GM21515 (cell line): ENCODE results near the gene TTC21A.
A peak's percentile ranks its signal among the peaks of the same experiment; 100 is the strongest.
"Not testable (repeated sequence)": the region's sequence is repeated elsewhere in the genome, so short reads cannot be mapped to it uniquely, and the experiment has no call there.

Experiments used
- ATAC-seq: cut with Tn5 transposase; IDR thresholded peaks from one replicate; pipeline ENCODE4 v1.9.1; 2021; ENCODE audit not compliant: unreplicated experiment

Gene TTC21A

GRCh38 chr3:39107388-39108199 is at the start of gene TTC21A, which contains the start of gene GORASP1:
TTC21A (plus strand) TSS chr3:39107680; CDS start chr3:39107838, 158 bp downstream.
GORASP1 (minus strand) TSS chr3:39107627; CDS start chr3:39107541, 86 bp downstream.
- peak; percentile 49 for ATAC-seq

GRCh38 chr3:39061228-39061627 is 46.3 kb upstream of the TTC21A start:
- not testable (repeated sequence) for ATAC-seq

- ATAC-seq, result no peak
These were observed 45.3 kb upstream of the TTC21A start for GRCh38 chr3:39062180-39062579.

- no peak for ATAC-seq
These were observed 44.3 kb upstream of the TTC21A start for GRCh38 chr3:39063143-39063542.

- ATAC-seq, result no peak
These were observed 42.8 kb upstream of the TTC21A start for GRCh38 chr3:39064646-39065045.

GRCh38 chr3:39065197-39065596 is 42.3 kb upstream of the TTC21A start:
- peak; percentile 91 for ATAC-seq

GRCh38 chr3:39067286-39067685 is 40.2 kb upstream of the TTC21A start:
- no peak for ATAC-seq

GRCh38 chr3:39068556-39068955 is 38.9 kb upstream of the TTC21A start:
- ATAC-seq, result no peak

GRCh38 chr3:39075910-39076309 is 31.6 kb upstream of the TTC21A start:
- ATAC-seq, result no peak

GRCh38 chr3:39079530-39079929 is 27.9 kb upstream of the TTC21A start:
- no peak for ATAC-seq

- no peak for ATAC-seq
These were observed 27.5 kb upstream of the TTC21A start for GRCh38 chr3:39080026-39080425.

- no peak for ATAC-seq
These were observed 24.7 kb upstream of the TTC21A start for GRCh38 chr3:39082666-39083313.

GRCh38 chr3:39086144-39086543 is 21.3 kb upstream of the TTC21A start:
- no peak for ATAC-seq

- ATAC-seq, result no peak
These were observed 19.0 kb upstream of the TTC21A start for GRCh38 chr3:39088456-39088855.

- ATAC-seq, result no peak
These were observed 18.6 kb upstream of the TTC21A start for GRCh38 chr3:39088889-39089288.

GRCh38 chr3:39090922-39091321 is 16.6 kb upstream of the TTC21A start:
- no peak for ATAC-seq

- ATAC-seq, result no peak
These were observed 12.4 kb upstream of the TTC21A start for GRCh38 chr3:39094851-39095677.

GRCh38 chr3:39095778-39096177 is 11.7 kb upstream of the TTC21A start:
- no peak for ATAC-seq

GRCh38 chr3:39096775-39097174 is 10.7 kb upstream of the TTC21A start:
- ATAC-seq, result no peak

- no peak for ATAC-seq
These were observed 9.6 kb upstream of the TTC21A start for GRCh38 chr3:39097716-39098472.
